IMR-90 (cell line): Measurements from ENCODE around the gene MRAP2. TPM values are rescaled to one million over a fixed set of nuclear protein-coding genes. Genes with fewer than 3 reads are reported as not detected.

Source experiments
- ATAC-seq: fragments of 200-7000 bp; cut with Tn5 transposase; 2 replicates; pipeline ENCODE4 v1.9.1; 2020; ENCODE audit warnings: low read depth, mild to moderate bottlenecking, moderate library complexity
- BruUV-seq: library from RNA; stranded (reverse); fragments of 400-500 nt; replicated peaks from 2 replicates; lab custom pipeline; 2021; lab: Mats Ljungman, UMichigan
- CTCF ChIA-PET: fragments of 300-600 bp; formaldehyde crosslinking; extraction: SDS; loops from one replicate; lab custom pipeline; 2021; ENCODE audit warnings: antibody characterized with exemption; lab: Yijun Ruan, JAX
- POLR2A ChIA-PET: fragments of 300-600 bp; sonication (Branson Sonifier 250); formaldehyde crosslinking; loops from one replicate; lab custom pipeline; 2022; ENCODE audit warnings: antibody characterized with exemption; ENCODE audit not compliant: unreplicated experiment; lab: Charles Lee
- DNase-seq: peaks from one replicate; pipeline ENCODE4 v3.0.0; 2013
- H2AFZ ChIP-seq: replicated peaks from 2 replicates; pipeline ENCODE3; 2013; ENCODE audit warnings: low read length, mild to moderate bottlenecking; ENCODE audit not compliant: poor library complexity
- H2AK5ac ChIP-seq: 2 replicates; pipeline ENCODE4 v1.6.1; 2013; ENCODE audit warnings: low read depth, low read length, inconsistent platforms
- H2AK9ac ChIP-seq: replicated peaks from 2 replicates; pipeline ENCODE3; 2013; ENCODE audit warnings: mild to moderate bottlenecking, low read depth, low read length, moderate library complexity; ENCODE audit not compliant: poor library complexity
- H2BK120ac ChIP-seq: 2 replicates; pipeline ENCODE4 v1.6.1; 2013; ENCODE audit warnings: low read depth, low read length, inconsistent platforms
- H2BK15ac ChIP-seq: 3 replicates; pipeline ENCODE4 v1.6.1; 2013; ENCODE audit warnings: low read depth, low read length, inconsistent platforms
- H2BK20ac ChIP-seq: 2 replicates; pipeline ENCODE4 v1.6.1; 2013; ENCODE audit warnings: low read depth, mild to moderate bottlenecking, inconsistent platforms, low read length, moderate library complexity
- H2BK5ac ChIP-seq: 2 replicates; pipeline ENCODE4 v1.6.1; 2013; ENCODE audit warnings: mild to moderate bottlenecking, low read depth, low read length, inconsistent platforms; ENCODE audit not compliant: poor library complexity, severe bottlenecking
- H3K14ac ChIP-seq: replicated peaks from 2 replicates; pipeline ENCODE4 v1.6.1; 2013; ENCODE audit warnings: low read depth, low read length, inconsistent platforms
- H3K18ac ChIP-seq: 2 replicates; pipeline ENCODE4 v1.6.1; 2013; ENCODE audit warnings: low read depth, low read length, control low read depth
- H3K23ac ChIP-seq: 2 replicates; pipeline ENCODE4 v1.6.1; 2013; ENCODE audit warnings: low read depth, low read length, inconsistent platforms
- H3K27ac ChIP-seq: 2 replicates; pipeline ENCODE4 v1.5.1; 2013; ENCODE audit warnings: mild to moderate bottlenecking, control low read depth, low read length; ENCODE audit not compliant: insufficient read depth
- H3K27me3 ChIP-seq: 2 replicates; pipeline ENCODE4 v1.6.1; 2013; ENCODE audit warnings: low read length; ENCODE audit not compliant: control insufficient read depth, insufficient read depth
- H3K36me3 ChIP-seq: 2 replicates; pipeline ENCODE4 v1.6.1; 2013; ENCODE audit warnings: low read length, mixed read lengths; ENCODE audit not compliant: control insufficient read depth, insufficient read depth
- H3K4ac ChIP-seq: 2 replicates; pipeline ENCODE4 v1.6.1; 2013; ENCODE audit warnings: low read depth, low read length, inconsistent platforms
- H3K4me1 ChIP-seq: 2 replicates; pipeline ENCODE4 v1.6.1; 2013; ENCODE audit warnings: low read length, mixed read lengths; ENCODE audit not compliant: control insufficient read depth, insufficient read depth
- H3K4me2 ChIP-seq: 2 replicates; pipeline ENCODE4 v1.6.1; 2013; ENCODE audit warnings: low read depth, mild to moderate bottlenecking, control low read depth, low read length, moderate library complexity
- H3K4me3 ChIP-seq: 2 replicates; pipeline ENCODE4 v1.5.1; 2013; ENCODE audit warnings: low read depth, mild to moderate bottlenecking, control low read depth, low read length, moderate library complexity; ENCODE audit not compliant: insufficient read depth
- H3K56ac ChIP-seq: 2 replicates; pipeline ENCODE4 v1.6.1; 2013; ENCODE audit warnings: low read length, inconsistent platforms; ENCODE audit not compliant: insufficient read depth; ENCODE audit errors: extremely low read depth
- H3K79me1 ChIP-seq, 2 experiments: 2 replicates each; pipeline ENCODE4 v1.6.1; 2013; ENCODE audit warnings: low read length in 2 of 2, inconsistent platforms in 1 of 2, low read depth in 1 of 2
- H3K9ac ChIP-seq: 2 replicates; pipeline ENCODE4 v1.6.1; 2013; ENCODE audit warnings: low read depth, low read length, control low read depth
- H3K9me1 ChIP-seq: 2 replicates; pipeline ENCODE4 v1.6.1; 2013; ENCODE audit warnings: low read length, inconsistent platforms; ENCODE audit not compliant: insufficient read depth
- H3K9me3 ChIP-seq: 2 replicates; pipeline ENCODE4 v1.6.1; 2013; ENCODE audit warnings: low read length; ENCODE audit not compliant: control insufficient read depth, insufficient read depth
- H4K20me1 ChIP-seq: 2 replicates; pipeline ENCODE4 v1.6.1; 2013; ENCODE audit warnings: low read length, inconsistent platforms; ENCODE audit not compliant: insufficient read depth
- H4K5ac ChIP-seq: 2 replicates; pipeline ENCODE4 v1.6.1; 2013; ENCODE audit warnings: mild to moderate bottlenecking, low read depth, low read length, control low read depth
- H4K8ac ChIP-seq, 2 experiments: 2 replicates each; pipeline ENCODE4 v1.6.1; 2013; ENCODE audit warnings: low read depth in 2 of 2, low read length in 2 of 2, control low read depth in 1 of 2, inconsistent platforms in 1 of 2
- H4K91ac ChIP-seq: 2 replicates; pipeline ENCODE4 v1.6.1; 2013; ENCODE audit warnings: low read depth, low read length, inconsistent platforms; ENCODE audit not compliant: insufficient read depth
- BHLHE40 ChIP-seq: fragments of 150-350 bp; IDR thresholded peaks from 2 replicates; pipeline ENCODE4 v1.6.1; 2016; ENCODE audit warnings: mild to moderate bottlenecking, low read depth, low read length
- CEBPB ChIP-seq: IDR thresholded peaks from 2 replicates; pipeline ENCODE4 v1.6.1; 2012; ENCODE audit warnings: low read depth, low read length, improper control_type of control experiment
- CHD1 ChIP-seq: IDR thresholded peaks from 2 replicates; pipeline ENCODE4 v1.6.1; 2012; ENCODE audit warnings: low read depth, low read length, improper control_type of control experiment
- FOS ChIP-seq: fragments of 150-350 bp; IDR thresholded peaks from 2 replicates; pipeline ENCODE4 v1.6.1; 2016; ENCODE audit warnings: low read depth, low read length
- MAFK ChIP-seq: IDR thresholded peaks from 2 replicates; pipeline ENCODE4 v1.6.1; 2012; ENCODE audit warnings: low read depth, low read length, improper control_type of control experiment
- MAZ ChIP-seq: IDR thresholded peaks from 2 replicates; pipeline ENCODE4 v1.6.1; 2012; ENCODE audit warnings: low read depth, mild to moderate bottlenecking, low read length, improper control_type of control experiment, moderate library complexity, borderline replicate concordance
- MXI1 ChIP-seq: IDR thresholded peaks from 2 replicates; pipeline ENCODE4 v1.6.1; 2012; ENCODE audit warnings: low read depth, mild to moderate bottlenecking, low read length, moderate library complexity, borderline replicate concordance
- NFE2L2 ChIP-seq: fragments of 150-350 bp; IDR thresholded peaks from 2 replicates; pipeline ENCODE4 v1.6.1; 2016; ENCODE audit warnings: low read depth, mild to moderate bottlenecking, low read length
- RAD21 ChIP-seq: IDR thresholded peaks from 2 replicates; pipeline ENCODE4 v1.6.1; 2012; ENCODE audit warnings: low read length, improper control_type of control experiment
- RCOR1 ChIP-seq: IDR thresholded peaks from 2 replicates; pipeline ENCODE4 v1.6.1; 2012; ENCODE audit warnings: mild to moderate bottlenecking, low read length, improper control_type of control experiment; ENCODE audit not compliant: insufficient replicate concordance
- RFX5 ChIP-seq: IDR thresholded peaks from 2 replicates; pipeline ENCODE4 v1.8.0; 2012; ENCODE audit warnings: low read depth, mild to moderate bottlenecking, low read length, moderate library complexity
- SMC3 ChIP-seq: fragments of 150-350 bp; IDR thresholded peaks from 2 replicates; pipeline ENCODE4 v1.6.1; 2016; ENCODE audit warnings: low read depth, mild to moderate bottlenecking, antibody characterized with exemption, low read length, moderate library complexity
- dilution Hi-C: fragments of 300-500 bp; cut with HindIII; formaldehyde crosslinking; loops from one replicate; pipeline ENCODE4 v1.14.3; 2018; ENCODE audit warnings: low sequenced_read_pairs; ENCODE audit not compliant: unreplicated experiment
- in situ Hi-C: fragments of 300-500 bp; cut with MboI; formaldehyde crosslinking; loops from 3 replicates; pipeline ENCODE4 v1.14.3; 2019; ENCODE audit warnings: low sequenced_read_pairs, inconsistent platforms, mixed read lengths
- intact Hi-C: fragments of 100-400 bp; cut with micrococcal nuclease; formaldehyde crosslinking; loops from 2 replicates; pipeline ENCODE4 v1.10.0; 2022
- polyA plus RNA-seq, 3 experiments: library from polyadenylated mRNA; depleted of rRNA; stranded (reverse); fragments of >200 nt; gene quantifications; 2 replicates each; pipeline ENCODE4 v1.2.3, GENCODE V29; 2012; ENCODE audit warnings: low replicate concordance in 1 of 3
- total RNA-seq: library from RNA; depleted of rRNA; stranded (reverse); fragments of >200 nt; gene quantifications from 2 replicates; pipeline ENCODE4 v1.2.3, GENCODE V29; 2012
- TF ChIP-seq, protein P1 (sequence below): conservative IDR thresholded peaks from 2 replicates; pipeline ENCODE4 v1.5.1; 2012; ENCODE audit warnings: mild to moderate bottlenecking, low read depth, low read length, improper control_type of control experiment
- TF ChIP-seq, protein P2 (sequence below): fragments of 150-350 bp; IDR thresholded peaks from 2 replicates; pipeline ENCODE4 v1.6.1; 2016; ENCODE audit warnings: low read depth, mild to moderate bottlenecking, low read length, moderate library complexity, borderline replicate concordance
- TF ChIP-seq, protein P3 (sequence below): fragments of 150-350 bp; IDR thresholded peaks from 2 replicates; pipeline ENCODE4 v1.6.1; 2017; ENCODE audit warnings: mild to moderate bottlenecking, antibody characterized with exemption, low read length, low read depth

MRAP2 gene
- total and polyA plus RNA-seq, 2 of the 4 experiments (the other 2 are of a cell fraction): 0.03 TPM; not detected in 1

DNA sequence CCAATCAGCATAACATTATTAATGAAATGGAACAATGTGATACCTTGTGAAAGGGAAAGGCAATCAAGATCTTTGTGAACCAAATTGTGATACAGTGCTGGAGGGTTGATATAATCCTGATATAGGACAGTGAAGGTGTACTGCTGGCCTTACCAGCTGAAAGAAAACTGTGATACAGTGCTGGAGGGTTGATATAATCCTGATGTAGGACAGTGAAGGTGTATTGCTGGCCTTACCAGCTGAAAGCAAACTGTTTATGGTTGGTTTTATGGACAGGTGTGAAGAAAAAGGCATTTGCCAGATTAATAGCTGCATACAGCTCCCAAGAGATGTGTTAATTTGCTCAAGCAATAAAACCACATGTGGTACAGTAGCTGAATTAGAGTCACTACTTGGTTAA is 73.9 kb downstream of the MRAP2 start:
- Histone ChIP-seq H2BK5ac (no peak overlapping the region), H3K9me1 (no peaks in the 10 kb centered on the region), H3K18ac (no peak overlapping the region), H3K9ac (no peak overlapping the region), H3K14ac (no peak overlapping the region), H2BK120ac (no peak overlapping the region), H3K4me2 (no peak overlapping the region), H4K5ac (no peak overlapping the region), H3K27ac (no peak overlapping the region), H3K9me3 (no peaks in the 10 kb centered on the region), H4K8ac (no peak overlapping the region), H4K91ac (no peak overlapping the region), H3K4me1 (no peaks in the 10 kb centered on the region), H3K36me3 (no peaks in the 10 kb centered on the region), H2AK5ac (no peak overlapping the region), H2AFZ (no peak overlapping the region), H3K79me1 (no peaks in the 10 kb centered on the region), H2AK9ac (no peak overlapping the region), H3K27me3 (no peaks in the 10 kb centered on the region), H3K56ac (no peak overlapping the region), H3K23ac (no peak overlapping the region), H3K4me3 (no peak overlapping the region), H3K4ac (no peak overlapping the region), H2BK20ac (no peak overlapping the region), H2BK15ac (no peak overlapping the region), H4K20me1 (no peaks in the 10 kb centered on the region)
- no peak for DNase-seq
- intact Hi-C loops: no loop called here
- no peak for ATAC-seq
- ChIA-PET CTCF (no interaction called here), POLR2A (no interaction called here)
- BruUV-seq: no TSS peak
- in situ Hi-C loops: no loop called here
- no peak for TF ChIP-seq MAZ
- TF ChIP-seq FOS: no peak
- no peak for TF ChIP-seq MXI1
- TF ChIP-seq, protein P1, sequence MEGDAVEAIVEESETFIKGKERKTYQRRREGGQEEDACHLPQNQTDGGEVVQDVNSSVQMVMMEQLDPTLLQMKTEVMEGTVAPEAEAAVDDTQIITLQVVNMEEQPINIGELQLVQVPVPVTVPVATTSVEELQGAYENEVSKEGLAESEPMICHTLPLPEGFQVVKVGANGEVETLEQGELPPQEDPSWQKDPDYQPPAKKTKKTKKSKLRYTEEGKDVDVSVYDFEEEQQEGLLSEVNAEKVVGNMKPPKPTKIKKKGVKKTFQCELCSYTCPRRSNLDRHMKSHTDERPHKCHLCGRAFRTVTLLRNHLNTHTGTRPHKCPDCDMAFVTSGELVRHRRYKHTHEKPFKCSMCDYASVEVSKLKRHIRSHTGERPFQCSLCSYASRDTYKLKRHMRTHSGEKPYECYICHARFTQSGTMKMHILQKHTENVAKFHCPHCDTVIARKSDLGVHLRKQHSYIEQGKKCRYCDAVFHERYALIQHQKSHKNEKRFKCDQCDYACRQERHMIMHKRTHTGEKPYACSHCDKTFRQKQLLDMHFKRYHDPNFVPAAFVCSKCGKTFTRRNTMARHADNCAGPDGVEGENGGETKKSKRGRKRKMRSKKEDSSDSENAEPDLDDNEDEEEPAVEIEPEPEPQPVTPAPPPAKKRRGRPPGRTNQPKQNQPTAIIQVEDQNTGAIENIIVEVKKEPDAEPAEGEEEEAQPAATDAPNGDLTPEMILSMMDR: no peak
- no peak for TF ChIP-seq RAD21
- TF ChIP-seq RFX5: no peak
- TF ChIP-seq MAFK: no peak
- TF ChIP-seq CEBPB: no peak
- TF ChIP-seq SMC3: no peak
- TF ChIP-seq, protein P2, sequence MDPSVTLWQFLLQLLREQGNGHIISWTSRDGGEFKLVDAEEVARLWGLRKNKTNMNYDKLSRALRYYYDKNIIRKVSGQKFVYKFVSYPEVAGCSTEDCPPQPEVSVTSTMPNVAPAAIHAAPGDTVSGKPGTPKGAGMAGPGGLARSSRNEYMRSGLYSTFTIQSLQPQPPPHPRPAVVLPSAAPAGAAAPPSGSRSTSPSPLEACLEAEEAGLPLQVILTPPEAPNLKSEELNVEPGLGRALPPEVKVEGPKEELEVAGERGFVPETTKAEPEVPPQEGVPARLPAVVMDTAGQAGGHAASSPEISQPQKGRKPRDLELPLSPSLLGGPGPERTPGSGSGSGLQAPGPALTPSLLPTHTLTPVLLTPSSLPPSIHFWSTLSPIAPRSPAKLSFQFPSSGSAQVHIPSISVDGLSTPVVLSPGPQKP: no peak
- TF ChIP-seq RCOR1: no peak
- no peak for TF ChIP-seq NFE2L2
- TF ChIP-seq CHD1: no peak
- TF ChIP-seq BHLHE40: no peak
- TF ChIP-seq, protein P3, sequence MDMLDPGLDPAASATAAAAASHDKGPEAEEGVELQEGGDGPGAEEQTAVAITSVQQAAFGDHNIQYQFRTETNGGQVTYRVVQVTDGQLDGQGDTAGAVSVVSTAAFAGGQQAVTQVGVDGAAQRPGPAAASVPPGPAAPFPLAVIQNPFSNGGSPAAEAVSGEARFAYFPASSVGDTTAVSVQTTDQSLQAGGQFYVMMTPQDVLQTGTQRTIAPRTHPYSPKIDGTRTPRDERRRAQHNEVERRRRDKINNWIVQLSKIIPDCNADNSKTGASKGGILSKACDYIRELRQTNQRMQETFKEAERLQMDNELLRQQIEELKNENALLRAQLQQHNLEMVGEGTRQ: no peak
- dilution Hi-C loops: no loop called here
